H4 (cell line): ENCODE measurements around the gene PUM1. TPM values are rescaled to one million over a fixed set of nuclear protein-coding genes. Genes with fewer than 3 reads are reported as not detected.
A peak's percentile ranks its signal among the peaks of the same experiment; 100 is the strongest.

ENCODE experiments used
- DNase-seq: peaks from one replicate; pipeline ENCODE4 v3.0.0-alpha.2; 2015; ENCODE audit warnings: low spot score
- total RNA-seq: library from RNA; depleted of rRNA; stranded (reverse); fragments of >200 nt; shearing (Covaris generic); gene quantifications from 2 replicates; pipeline ENCODE4 v1.2.3, GENCODE V29; 2014

PUM1 gene
- total RNA-seq, 1 experiment from 2014 or later: 31.7 TPM

DNA sequence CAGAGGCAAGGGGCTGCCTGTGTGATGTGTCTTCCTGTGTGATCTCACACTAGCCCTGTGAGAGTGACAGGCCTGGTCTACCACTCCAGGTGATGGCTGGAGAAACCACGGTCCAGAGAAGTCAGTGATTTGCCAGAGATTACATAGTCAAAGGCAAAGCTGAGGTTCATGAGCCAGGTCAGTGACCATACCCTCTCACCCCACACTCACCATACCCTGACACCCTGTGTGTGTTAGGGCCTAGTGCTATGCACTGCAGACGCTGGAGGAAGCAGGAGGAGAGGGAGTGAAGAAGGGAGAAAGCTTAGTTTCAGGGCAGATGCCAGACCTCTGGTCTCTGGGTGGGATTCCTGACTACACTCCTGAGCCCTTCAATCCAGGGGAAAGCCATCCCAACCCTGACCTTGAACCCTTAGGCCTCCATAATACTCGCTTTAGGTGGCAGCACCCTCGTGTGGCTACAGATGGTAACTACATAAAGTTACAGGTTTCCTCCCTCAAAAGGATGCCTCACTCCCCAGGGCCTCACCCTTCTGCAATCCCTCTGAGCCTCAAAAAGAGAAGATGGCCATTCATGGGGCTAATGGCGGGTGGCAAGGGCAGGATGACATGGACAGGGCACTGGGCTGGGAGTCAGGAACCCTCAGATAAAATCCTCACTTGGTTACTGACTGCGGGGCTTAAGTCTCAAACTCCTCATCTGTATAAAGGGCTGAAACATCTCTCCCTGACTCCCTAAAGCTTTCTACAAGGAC lies 136.2 kb downstream of the PUM1 start:
- DNase-seq: peak; percentile 38

DNA sequence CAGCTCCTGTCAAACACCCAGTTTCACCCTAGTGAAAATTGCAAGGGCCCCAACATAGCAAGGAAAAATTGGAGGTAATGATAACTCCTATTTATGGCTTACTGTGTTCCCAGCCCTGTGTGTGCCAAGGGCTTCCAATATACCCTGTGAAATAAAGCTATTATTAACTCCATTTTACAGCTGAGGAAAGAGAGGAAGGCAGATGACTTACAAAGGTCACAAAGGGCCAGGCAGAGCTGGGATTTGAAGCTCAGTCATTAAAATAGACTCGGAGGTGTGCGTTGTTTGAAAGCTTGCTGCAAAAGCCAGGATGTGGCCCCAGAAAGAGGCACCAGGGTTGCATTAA lies 136.8 kb downstream of the PUM1 start:
- DNase-seq: no peak

DNA sequence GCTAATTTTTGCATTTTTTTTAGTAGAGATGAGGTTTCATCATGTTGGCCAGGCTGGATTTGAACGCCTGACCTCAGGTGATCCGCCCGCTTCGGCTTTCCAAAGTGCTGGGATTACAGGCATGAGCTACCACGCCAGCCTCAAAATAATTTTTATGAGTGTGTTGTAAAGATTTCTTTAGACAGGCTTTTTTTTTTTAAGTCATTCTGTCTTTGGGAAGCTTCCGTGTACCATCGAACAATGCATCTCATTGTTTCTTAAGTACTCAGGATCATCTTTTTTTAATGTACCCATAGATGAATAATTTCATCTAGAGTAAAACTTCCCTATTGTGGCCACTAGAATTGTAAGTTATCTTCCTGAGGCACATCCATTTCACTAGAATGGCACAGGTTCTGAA lies 137.3 kb downstream of the PUM1 start:
- no peak for DNase-seq

DNA sequence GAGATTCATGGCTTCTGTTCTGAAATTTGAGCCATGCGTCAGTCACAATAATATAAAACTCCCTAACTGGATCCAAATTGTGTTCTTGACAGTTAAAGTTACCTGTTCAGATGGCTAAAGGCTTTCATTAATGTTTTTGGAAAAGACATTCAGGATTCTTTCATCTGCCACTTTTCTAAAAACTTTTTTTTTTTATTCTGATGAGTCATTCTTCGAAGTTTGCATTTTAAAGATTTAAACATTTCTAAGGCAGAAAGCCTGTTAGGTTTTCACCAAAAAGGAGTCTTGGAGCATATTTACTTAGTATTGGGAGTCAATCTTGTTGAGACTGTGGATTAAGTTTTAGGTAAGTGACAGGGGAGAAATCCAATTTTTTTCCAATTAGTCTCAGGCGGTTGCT lies 138.1 kb downstream of the PUM1 start:
- DNase-seq: no peak

- DNase-seq: no peak
Measured at GRCh38 chr1:30923597-30923996, 141.9 kb downstream of the PUM1 start.

DNA sequence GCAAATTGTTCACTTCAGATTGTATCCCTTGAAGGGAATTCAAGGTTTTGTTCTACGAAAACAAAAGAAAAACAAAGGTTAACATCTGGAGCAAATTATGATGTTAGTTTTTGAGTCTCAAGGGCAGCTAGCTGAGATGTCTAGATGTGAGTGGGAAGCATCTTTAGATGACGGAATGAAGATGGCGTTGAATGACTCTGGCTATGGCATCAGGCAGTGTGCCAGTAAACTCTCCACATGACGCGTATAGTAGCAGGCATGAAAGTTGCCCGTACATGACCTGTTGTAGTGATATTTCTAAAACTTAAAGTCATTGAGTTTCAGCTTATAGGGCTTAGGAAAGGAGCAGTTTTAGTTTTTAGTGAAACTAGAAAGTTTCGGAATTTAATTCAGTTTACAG lies 144.7 kb downstream of the PUM1 start:
- DNase-seq: no peak

- DNase-seq: peak; percentile 83
Measured at GRCh38 chr1:30919025-30919881, 146.3 kb downstream of the PUM1 start.

DNA sequence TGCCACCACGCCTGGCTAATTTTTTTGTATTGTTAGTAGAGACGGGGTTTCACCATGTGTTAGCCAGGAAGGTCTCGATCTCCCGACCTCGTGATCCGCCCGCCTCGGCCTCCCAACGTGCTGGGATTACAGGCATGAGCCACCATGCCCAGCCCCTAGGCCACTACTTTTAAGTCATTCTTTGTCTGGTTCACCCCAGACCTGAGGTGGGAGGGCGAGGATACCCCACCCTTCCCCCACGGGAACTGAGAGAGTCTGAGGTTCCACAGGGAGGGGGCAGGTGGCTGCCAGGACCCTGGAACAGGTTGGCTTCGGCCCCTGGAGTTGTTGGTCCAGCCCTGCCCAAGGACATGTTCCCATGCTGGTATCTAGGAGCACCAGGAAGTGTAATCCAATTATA lies 149.2 kb downstream of the PUM1 start:
- no peak for DNase-seq

GRCh38 chr1:30915491-30916230 lies 149.9 kb downstream of the PUM1 start:
- no peak for DNase-seq

DNA sequence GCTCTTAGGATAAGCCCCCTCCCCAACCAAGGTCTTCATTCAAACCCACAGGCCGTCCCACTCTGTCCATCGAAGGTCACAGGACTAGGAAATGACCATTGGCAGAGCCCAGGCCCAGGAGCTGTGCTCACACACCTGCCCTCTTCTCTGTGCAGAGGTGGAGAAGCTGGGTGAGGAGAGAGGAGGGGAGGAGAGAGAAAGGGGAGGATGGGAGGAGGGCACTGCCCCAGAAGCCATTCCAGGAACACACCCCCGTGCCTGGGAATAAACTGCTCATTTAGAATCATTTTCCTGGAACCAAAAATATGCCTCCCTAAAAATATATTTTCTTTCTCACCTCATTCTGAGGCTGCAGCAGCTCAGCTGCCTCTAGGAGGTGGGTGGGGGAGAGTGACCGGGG lies 150.6 kb downstream of the PUM1 start:
- DNase-seq: no peak

DNA sequence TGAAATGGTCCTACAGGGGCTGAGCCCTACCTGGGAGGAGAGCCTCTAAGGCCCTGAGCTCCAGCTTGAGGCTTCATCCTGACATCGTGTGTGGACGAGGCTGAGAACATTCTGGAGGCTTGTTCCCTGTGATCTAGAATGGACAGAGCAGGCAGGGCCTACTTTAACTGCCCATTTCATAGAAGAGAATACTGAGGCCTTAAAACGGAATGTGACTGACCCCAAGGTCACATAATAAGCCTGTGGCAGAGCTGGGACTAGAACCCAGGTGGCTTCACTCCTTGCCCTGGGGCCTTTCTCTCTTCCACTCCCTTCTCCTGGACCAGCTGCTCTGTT lies 151.0 kb downstream of the PUM1 start:
- no peak for DNase-seq

- no peak for DNase-seq
Measured at GRCh38 chr1:30912913-30913652, 152.4 kb downstream of the PUM1 start.

- DNase-seq: no peak
Measured at GRCh38 chr1:30912224-30912623, 153.3 kb downstream of the PUM1 start.

GRCh38 chr1:30911059-30911954 lies 154.2 kb downstream of the PUM1 start:
- DNase-seq: peak; percentile 80

DNA sequence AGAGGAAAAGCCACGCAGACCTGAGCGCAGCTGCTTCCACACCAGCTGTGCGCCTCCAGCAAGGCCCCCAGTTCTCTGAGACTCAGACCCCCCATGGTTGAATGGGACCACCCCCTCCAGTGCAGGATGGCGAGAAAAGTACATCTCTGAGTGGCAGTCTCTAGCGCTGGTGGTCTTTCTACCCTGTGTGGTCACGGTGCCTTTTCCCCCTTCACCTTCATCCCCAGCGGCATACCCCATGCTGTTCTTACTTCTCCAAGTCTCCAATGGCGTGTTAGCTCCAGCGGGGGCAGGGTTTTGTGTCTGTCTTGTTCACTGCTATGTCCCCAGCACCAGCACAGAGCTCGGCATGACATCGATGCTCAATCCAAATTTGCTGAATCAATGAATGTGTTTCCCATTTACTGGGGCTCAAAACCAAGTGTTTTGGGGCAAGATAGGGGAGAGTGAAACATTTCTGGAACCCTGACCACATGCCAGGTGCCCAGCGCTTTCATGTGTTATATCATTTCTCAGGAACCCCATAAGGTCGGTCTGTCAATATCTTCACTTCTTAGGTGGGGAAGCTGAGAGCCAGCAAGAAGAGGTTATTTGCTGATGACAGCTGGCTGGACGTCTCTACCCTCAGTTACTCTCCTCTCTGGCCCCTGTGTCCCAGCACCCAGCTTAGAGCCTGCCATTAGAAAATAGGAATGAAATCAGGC lies 156.0 kb downstream of the PUM1 start:
- DNase-seq: no peak

GRCh38 chr1:30908696-30909364 lies 156.7 kb downstream of the PUM1 start, which contains the start of gene SDC3:
Gene SDC3 (minus strand): TSS chr1:30908758. CDS start chr1:30908586, 172 bp downstream.
- DNase-seq: no peak

DNA sequence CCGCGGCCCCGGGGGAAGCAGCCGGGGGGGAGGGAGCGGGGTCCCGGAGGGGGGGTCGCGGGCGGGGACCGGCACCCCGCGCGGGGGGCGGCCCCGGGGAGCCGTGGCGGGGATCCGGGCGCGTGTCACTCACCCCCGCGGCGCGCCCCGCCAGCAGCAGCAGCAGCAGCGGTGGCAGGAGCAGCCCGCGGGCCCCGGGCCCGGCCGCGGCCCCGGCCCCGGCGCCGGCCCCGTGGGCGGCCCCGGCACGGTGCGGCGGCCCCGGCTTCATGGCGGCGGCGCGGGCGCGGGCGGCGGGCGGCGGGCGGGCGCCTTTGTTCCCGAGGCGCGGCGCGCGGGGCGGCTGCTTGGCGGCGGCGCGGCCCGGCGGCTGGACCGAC lies 157.2 kb downstream of the PUM1 start:
- DNase-seq: no peak

DNA sequence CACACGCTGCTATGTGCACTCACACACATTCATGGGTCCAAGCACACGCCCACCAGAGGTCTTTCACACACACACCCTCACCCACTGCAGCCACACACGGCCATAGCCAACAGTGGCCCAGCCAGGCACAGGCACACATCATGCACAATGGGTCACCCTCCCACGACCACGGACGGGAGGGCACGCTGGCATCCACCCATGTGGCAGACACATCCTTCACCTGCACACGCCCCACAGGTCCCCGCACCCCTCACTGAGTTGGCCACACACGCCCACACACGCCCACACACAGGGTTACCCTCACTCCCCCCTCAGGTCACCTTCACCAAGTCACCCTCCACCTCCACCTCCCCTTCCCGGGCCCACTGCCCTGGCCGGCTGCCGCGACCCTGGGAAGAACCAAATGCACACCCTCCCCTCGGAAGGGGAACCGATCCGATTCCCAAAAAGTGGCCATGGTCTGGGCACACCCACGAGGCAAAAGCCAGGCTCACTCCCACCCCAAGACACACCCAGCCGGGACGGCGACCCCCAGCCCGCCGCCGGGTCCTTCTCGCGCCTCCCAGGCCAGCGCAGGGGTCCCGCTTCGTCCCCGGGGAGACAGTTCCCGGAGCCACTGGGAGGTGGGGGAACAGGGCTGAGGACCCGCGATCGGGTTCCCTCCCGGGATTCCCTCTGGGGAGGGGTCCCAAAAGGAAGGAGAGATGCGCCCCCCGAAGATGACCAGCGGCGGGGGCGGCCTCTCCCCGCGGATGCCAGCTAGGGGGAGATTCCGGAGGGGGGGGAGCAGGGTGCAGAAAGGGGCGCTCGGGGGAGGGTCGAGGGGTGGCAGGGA lies 157.8 kb downstream of the PUM1 start:
- DNase-seq: no peak
